ENCODE results near the gene FRYL.

The FRYL gene

GRCh38 chr4:48543796-48544195 is 236.3 kb downstream of the FRYL start:
- no peak for DNase-seq

DNA sequence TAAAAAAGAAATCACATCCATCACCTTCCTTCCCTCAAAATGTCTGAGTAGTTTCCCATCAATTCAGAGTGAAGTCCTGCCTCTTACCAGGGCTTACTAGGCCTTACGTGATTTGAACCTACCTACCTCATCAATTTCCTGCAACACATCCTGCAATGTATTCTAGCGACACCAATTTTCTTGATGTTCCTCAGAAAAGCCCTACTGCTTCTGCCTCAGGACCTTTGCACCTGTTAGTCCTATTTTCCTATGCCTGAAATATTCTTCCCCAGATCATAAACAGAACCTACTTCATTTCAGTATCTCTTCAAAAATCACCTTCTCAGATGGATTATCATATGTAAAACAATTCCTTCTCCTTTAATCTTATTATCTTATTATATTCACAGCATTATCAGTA is 237.2 kb downstream of the FRYL start:
- DNase-seq = no peak

GRCh38 chr4:48539597-48539996 is 240.5 kb downstream of the FRYL start:
- no peak for DNase-seq

- no peak for DNase-seq
Observed at GRCh38 chr4:48538358-48538757, 241.7 kb downstream of the FRYL start.

DNA sequence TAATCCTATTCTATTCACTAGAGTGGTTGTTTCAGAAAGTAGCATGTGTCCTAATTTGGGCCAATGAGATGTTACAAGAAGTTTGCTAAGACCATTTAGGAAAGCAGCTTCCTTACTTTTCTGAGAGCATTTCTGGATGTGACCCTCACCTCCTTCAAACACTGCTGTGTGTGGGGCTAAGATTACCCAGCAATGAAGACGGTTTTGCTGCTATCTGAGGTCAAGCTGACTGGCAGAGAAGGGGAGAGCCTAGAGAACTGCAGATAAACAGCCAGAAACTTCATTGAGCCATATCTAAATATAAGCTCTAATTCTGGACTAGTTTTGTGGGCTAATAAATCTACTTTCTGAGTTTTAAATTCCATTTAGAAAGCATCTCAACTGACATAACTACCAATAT is 253.7 kb downstream of the FRYL start:
- DNase-seq = no peak

DNA sequence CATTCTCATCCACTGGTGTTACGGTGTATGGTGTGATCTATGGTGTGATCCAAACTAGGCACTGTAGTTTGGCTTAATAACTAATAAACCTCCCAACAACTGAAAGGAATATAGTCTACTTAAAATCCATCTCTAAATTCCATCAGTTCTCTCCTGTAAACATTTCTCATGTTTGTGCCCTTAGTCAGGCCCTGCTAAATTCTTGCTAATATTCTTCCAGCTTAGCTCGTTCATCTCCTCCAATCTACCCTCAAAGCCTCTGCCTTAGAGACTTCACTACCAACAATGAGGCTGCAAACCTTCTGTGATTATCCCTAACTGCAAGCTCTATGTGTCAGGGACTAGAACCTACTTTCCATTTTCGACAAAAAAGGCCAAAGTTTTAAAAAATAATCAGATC is 261.9 kb downstream of the FRYL start:
- DNase-seq = no peak

DNA sequence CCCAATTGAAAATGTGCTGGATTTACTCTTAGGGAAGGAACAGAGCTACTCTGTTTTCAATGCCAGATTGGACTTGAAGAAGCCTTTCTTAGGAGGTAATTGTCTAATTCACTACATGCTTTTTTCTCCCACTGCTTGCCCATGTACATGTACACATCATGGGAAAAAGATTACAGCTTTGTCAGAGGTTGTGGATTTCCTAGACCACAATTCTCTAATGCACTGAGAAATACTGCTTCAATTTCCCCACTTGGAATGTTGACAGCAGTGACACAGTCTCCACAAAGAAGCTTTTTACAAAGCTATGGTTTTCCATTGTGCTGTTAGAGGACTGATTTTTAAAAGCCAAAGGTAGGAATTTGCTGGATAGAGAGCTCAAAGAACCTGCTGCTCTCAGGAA is 270.5 kb downstream of the FRYL start:
- no peak for DNase-seq

GRCh38 chr4:48506716-48507115 is 273.4 kb downstream of the FRYL start:
- DNase-seq = no peak

GRCh38 chr4:48504352-48504751 is 275.7 kb downstream of the FRYL start:
- DNase-seq = no peak

DNA sequence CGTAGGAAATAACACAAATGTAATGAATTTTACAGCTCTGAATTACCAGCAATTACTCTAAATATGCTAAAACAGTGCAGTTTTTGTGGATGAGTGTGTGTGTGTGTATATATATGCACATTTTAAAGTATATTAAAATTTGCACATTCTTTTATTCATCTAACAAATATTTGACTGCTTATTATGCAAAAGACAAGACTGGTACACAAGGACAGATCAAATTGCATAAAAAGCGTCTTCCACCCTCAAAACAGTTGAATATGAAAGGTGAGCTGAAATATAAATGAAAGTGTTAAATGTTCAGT is 276.1 kb downstream of the FRYL start:
- DNase-seq = no peak

DNA sequence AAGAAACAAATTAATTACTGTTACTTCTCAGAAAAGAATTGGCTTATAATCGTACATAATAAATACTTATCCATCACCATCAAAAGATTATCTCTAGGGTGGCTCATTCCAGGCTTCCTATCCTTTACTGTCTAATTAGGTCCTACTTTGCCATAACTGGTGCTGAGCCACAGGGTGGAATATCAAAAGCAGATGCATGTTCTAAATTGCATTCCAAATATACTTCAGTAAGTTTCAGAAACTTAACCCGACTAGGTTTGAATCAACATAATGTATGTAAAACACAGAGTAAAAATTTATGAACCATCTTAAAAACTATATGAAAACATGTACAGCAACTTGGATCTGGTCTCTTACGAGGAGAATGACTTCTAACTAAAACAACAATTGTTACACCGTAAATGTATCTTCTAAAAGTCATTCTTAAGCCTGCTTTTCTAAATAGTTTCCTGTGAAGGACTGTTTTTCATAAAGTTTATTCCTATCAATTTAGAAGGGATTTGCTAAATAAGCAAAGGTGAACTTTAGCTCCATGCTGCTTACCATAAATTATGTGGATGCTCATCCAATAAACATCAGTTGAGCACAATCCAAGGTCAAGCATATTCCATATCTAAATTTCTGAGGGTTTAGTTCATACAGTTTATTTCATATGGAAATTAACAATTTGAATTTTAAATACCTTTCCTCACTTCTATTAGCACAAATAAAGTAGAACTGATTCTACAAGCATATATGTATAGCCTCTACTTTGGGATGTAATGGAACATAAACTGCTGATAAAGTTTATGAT is 276.6 kb downstream of the FRYL start:
- DNase-seq = no peak

- no peak for DNase-seq
Observed at GRCh38 chr4:48499551-48500066, 280.5 kb downstream of the FRYL start.

GRCh38 chr4:48498895-48499294 is 281.2 kb downstream of the FRYL start:
- DNase-seq = no peak

DNA sequence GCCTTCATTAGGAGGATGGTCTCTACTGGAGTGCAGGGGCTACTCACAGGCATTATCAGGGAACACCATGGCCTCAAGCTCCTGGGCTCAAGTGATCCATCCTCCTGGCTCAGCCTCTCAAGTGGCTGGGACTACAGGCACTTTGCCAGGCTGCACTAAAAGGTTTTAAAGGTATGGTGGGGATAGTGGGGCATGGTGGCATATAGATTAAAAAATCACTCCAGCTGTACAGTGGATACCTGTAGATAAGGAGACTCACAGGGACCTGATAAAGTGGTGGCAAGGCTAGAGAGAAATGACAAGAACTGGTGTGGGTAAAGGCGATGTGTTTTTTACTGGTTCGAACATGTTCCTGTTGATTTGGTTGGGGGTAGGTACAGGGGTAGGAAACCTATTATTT is 284.1 kb downstream of the FRYL start:
- no peak for DNase-seq

GRCh38 chr4:48493452-48494100 is 286.5 kb downstream of the FRYL start:
- no peak for DNase-seq

GRCh38 chr4:48491514-48492176 is 288.4 kb downstream of the FRYL start:
- no peak for DNase-seq

DNA sequence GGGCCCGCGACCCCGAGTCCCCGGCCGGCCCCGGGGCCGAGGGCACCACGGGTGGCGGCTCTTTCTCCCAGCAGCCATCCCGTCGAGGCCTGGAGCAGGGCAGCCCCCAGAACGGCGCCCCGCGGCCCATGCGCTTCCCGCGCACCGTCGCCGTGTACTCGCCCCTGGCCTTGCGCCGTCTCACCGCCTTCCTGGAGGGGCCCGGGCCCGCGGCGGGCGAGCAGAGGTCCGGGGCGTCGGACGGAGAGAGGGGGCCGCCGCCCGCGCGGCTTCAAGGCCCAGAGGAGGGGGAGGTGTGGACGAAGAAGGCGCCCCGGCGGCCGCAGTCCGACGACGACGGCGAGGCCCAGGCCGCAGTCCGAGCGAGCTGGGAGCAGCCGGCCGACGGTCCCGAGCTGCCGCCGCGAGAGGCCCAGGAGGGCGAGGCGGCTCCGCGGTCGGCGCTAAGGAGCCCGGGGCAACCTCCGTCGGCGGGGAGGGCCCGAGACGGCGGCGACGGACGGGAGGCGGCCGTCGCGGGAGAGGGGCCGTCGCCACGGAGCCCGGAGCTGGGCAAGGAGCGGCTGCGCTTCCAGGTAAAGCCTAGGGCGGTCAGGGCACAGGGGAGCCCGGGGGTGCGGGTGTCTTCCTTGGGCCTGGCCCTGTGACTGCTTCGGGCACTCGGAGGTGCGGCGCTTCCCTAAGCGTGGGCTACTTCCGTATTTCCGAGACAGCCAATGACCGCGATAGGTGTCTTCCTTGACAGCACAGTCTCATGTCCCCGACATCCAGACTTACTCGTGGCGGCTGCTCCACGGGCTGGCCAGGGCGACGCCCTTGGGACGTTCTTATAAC is 289.2 kb downstream of the FRYL start:
- no peak for DNase-seq

GRCh38 chr4:48490012-48490679 is 289.9 kb downstream of the FRYL start, which contains the start of gene ZAR1:
ZAR1 (plus strand) TSS chr4:48490252; CDS start chr4:48490292, 40 bp downstream.
- DNase-seq = no peak

DNA sequence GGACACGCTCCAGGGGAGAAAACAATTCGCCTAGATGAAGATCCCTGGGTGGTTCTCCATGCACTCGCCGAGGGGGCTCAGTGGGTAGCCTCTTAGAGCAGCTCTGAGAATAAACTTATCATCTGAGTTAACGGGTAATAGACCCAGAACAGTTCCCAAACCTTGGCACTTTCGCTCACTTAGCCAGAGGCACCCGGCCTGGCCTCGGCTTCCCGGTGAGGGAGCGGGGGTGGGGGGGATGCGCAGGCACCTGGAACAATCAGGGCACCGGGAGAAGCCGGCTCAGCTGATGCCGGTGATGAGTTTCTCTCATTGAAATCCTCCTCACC is 290.4 kb downstream of the FRYL start:
- no peak for DNase-seq

DNA sequence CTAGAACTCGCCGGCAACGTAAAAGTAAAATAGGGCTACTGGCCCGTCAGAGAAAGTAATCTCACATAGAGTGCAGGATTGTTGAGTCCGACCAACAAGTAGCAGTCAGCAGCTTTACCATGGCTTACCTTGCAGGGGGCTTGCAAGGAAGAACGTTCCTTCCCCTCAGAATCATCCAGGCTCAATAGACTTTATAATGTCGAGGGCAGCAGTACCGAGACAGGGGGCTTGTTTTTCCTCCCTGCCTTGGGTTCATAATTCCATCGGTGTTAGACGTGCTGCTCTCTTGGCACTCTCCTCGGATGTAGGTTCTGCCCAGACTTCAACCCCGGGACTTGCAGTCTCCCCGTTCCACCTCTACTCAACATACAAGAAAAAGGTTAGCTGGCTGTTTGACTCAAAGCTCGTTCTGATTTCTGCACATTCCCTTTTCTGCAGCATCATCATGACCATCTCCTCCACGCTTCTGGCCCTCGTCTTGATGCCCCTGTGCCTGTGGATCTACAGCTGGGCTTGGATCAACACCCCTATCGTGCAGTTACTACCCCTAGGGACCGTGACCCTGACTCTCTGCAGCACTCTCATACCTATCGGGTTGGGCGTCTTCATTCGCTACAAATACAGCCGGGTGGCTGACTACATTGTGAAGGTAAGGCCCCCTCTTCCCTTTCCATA is 295.4 kb downstream of the FRYL start:
- no peak for DNase-seq

- DNase-seq = no peak
Observed at GRCh38 chr4:48483777-48484493, 296.1 kb downstream of the FRYL start.
